ENCODE data around the gene NPC1L1. TPM values are rescaled to one million over a fixed set of nuclear protein-coding genes. Genes with fewer than 3 reads are reported as not detected.
"Not testable (repeated sequence)": the region's sequence is repeated elsewhere in the genome, so short reads cannot be mapped to it uniquely, and the experiment has no call there.

Gene NPC1L1
- total and polyA plus RNA-seq, 10 of the 15 experiments (the other 5 are each of a cell fraction or from before 2014, with no cell fraction given): 0.01 to 0.90 TPM; not detected in 8

- intact Hi-C loops (cut with micrococcal nuclease; ENCODE audit: unreplicated experiment); POLR2A ChIA-PET; H3K9ac ChIP-seq (ENCODE audit: control insufficient read depth, insufficient read depth, low read length); H3K36me3 ChIP-seq (ENCODE audit: control insufficient read depth in 2 of 2, insufficient read depth in 2 of 2, low read length in 1 of 2); FAIRE-seq; BruUV-seq (replicated peaks); SMC1A ChIA-PET (ENCODE audit: uncharacterized antibody, unreplicated experiment); H3K27me3 ChIP-seq (replicated peaks in 1 of 2; ENCODE audit: control insufficient read depth in 2 of 2, insufficient read depth in 2 of 2, low read length in 1 of 2); ATAC-seq; in situ Hi-C loops (cut with MboI); DNase-seq (ENCODE audit: low read depth, low spot score); H4K20me1 ChIP-seq (ENCODE audit: control insufficient read depth, insufficient read depth); H3K4me3 ChIP-seq; RAD21 ChIA-PET (ENCODE audit: unreplicated experiment); H3K9me3 ChIP-seq (replicated peaks; ENCODE audit: control insufficient read depth, insufficient read depth, low read length); H3K79me2 ChIP-seq (ENCODE audit: control insufficient read depth, insufficient read depth, low read length); H3K4me2 ChIP-seq (ENCODE audit: control insufficient read depth, insufficient read depth); H3K4me1 ChIP-seq (ENCODE audit: control insufficient read depth, insufficient read depth, low read length); H3K27ac ChIP-seq (ENCODE audit: control insufficient read depth, insufficient read depth); H2AFZ ChIP-seq (ENCODE audit: control insufficient read depth, low read depth, low read length): not testable (repeated sequence)
- CTCF ChIA-PET: interaction anchor here (1.0 to 2.6 kb wide), 2 partner anchors 13 to 312 kb away, joined by 3 to 7 read pairs; no protein-coding TSS in a partner anchor
- WGBS (ENCODE audit: insufficient coverage, insufficient replicate concordance, low lambda C conversion rate, missing lambda C conversion rate): 100% methylated on average over 1 of the region's 3 CpGs
Observed at GRCh38 chr7:44552473-44553005, 11.4 kb upstream of the NPC1L1 start.

GRCh38 chr7:44549457-44549856, 8.3 kb upstream of the NPC1L1 start:
- TF ChIP-seq SMC3 (IDR thresholded peaks at IDR 0.05; ENCODE audit: borderline replicate concordance, low read length) (no peak), SIX5 (IDR thresholded peaks at IDR 0.05; ENCODE audit: low read depth, low read length, severe bottlenecking) (no peak), PML (IDR thresholded peaks at IDR 0.05; ENCODE audit: low read length) (no peak), ESRRA (IDR thresholded peaks at IDR 0.05; ENCODE audit: low read length) (no peak)
- RAD21 ChIA-PET (ENCODE audit: unreplicated experiment): interaction anchor here (2.0 kb wide), 1 partner anchor 16 kb away, joined by 4 read pairs; no protein-coding TSS in a partner anchor
- 10% methylated on average over 3 of the region's 3 CpGs for WGBS (ENCODE audit: insufficient coverage, insufficient replicate concordance, low lambda C conversion rate, missing lambda C conversion rate)
- Histone ChIP-seq H3K9ac (ENCODE audit: control insufficient read depth, insufficient read depth, low read length) (no peak overlapping the region), H3K27ac (ENCODE audit: control insufficient read depth, insufficient read depth) (no peak overlapping the region), H3K4me3 (no peak overlapping the region), H3K4me1 (ENCODE audit: control insufficient read depth, insufficient read depth, low read length) (no peaks in the 10 kb centered on the region), H3K79me2 (ENCODE audit: control insufficient read depth, insufficient read depth, low read length) (no peaks in the 10 kb centered on the region), H3K9me3 (replicated peaks; ENCODE audit: control insufficient read depth, insufficient read depth, low read length) (no peaks in the 10 kb centered on the region), H4K20me1 (ENCODE audit: control insufficient read depth, insufficient read depth) (no peaks in the 10 kb centered on the region), H3K36me3 (ENCODE audit: control insufficient read depth in 2 of 2, insufficient read depth in 2 of 2, low read length in 1 of 2) (no peaks in the 10 kb centered on the region), H2AFZ (ENCODE audit: control insufficient read depth, low read depth, low read length) (no peak overlapping the region), H3K27me3 (replicated peaks in 1 of 2; ENCODE audit: control insufficient read depth in 2 of 2, insufficient read depth in 2 of 2, low read length in 1 of 2) (no peaks in the 10 kb centered on the region; a peak in 2 of 4 replicates), H3K4me2 (ENCODE audit: control insufficient read depth, insufficient read depth) (no peak overlapping the region)
- BruUV-seq (replicated peaks): no TSS peak
- ATAC-seq (no peak), DNase-seq (ENCODE audit: low read depth, low spot score) (no peak), FAIRE-seq (no peak)
- SMC1A ChIA-PET (ENCODE audit: uncharacterized antibody, unreplicated experiment): no interaction called here
- in situ Hi-C loops (cut with MboI) (no loop called here), intact Hi-C loops (cut with micrococcal nuclease; ENCODE audit: unreplicated experiment) (no loop called here)
- POLR2A ChIA-PET: no interaction called here
- CTCF ChIA-PET: interaction anchor here (1.1 to 2.1 kb wide), 4 partner anchors 9 to 15 kb away, joined by 3 to 12 read pairs (median 7); no protein-coding TSS in a partner anchor
